GM12878 (cell line): ENCODE data around the gene MTHFD1L. TPM values are rescaled to one million over a fixed set of nuclear protein-coding genes. Genes with fewer than 3 reads are reported as not detected.

ENCODE experiments used
- ATAC-seq: fragments of 200-7000 bp; cut with Tn5 transposase; 3 replicates; pipeline ENCODE4 v1.9.1; 2020; ENCODE audit warnings: mild to moderate bottlenecking, moderate library complexity
- BruUV-seq: library from RNA; stranded (reverse); fragments of 400-500 nt; replicated peaks from 2 replicates; lab custom pipeline; 2021; lab: Mats Ljungman, UMichigan
- CTCF ChIA-PET: fragments of 300-600 bp; sonication (Branson Sonifier 250); formaldehyde crosslinking; extraction: SDS; loops from one replicate; lab custom pipeline; 2021; ENCODE audit warnings: inconsistent platforms; lab: Yijun Ruan, JAX
- POLR2A ChIA-PET: fragments of 350-600 bp; formaldehyde crosslinking; extraction: SDS; loops from one replicate; lab custom pipeline; 2021; ENCODE audit warnings: inconsistent platforms; lab: Charles Lee
- RAD21 ChIA-PET: fragments of 300-600 bp; sonication (Branson Sonifier 250); formaldehyde crosslinking; loops from one replicate; lab custom pipeline; 2023; ENCODE audit warnings: antibody characterized with exemption; ENCODE audit not compliant: unreplicated experiment; lab: Charles Lee
- SMC1A ChIA-PET: fragments of 300-600 bp; sonication (Branson Sonifier 250); formaldehyde crosslinking; loops from one replicate; lab custom pipeline; 2023; ENCODE audit not compliant: unreplicated experiment, uncharacterized antibody; lab: Charles Lee
- DNase-seq: peaks from one replicate; pipeline ENCODE4 v3.0.0-alpha.2; 2011; ENCODE audit warnings: low read depth, low spot score
- FAIRE-seq: peaks from 3 replicates; lab custom pipeline; 2011; peaks lifted over from hg19 to GRCh38; lab: Jason Lieb, UNC
- H2AFZ ChIP-seq: 2 replicates; pipeline ENCODE4 v1.6.0; 2011; ENCODE audit warnings: low read depth, low read length, control low read depth; ENCODE audit not compliant: control insufficient read depth
- H3K27ac ChIP-seq: 2 replicates; pipeline ENCODE4 v1.5.1; 2011; ENCODE audit warnings: control low read depth; ENCODE audit not compliant: control insufficient read depth, insufficient read depth
- H3K27me3 ChIP-seq, 2 experiments: replicated peaks in 1 of 2; 2 replicates each; pipeline versions ENCODE4 v1.6.0 to v1.6.1; 2011; ENCODE audit warnings: low read length in 1 of 2; ENCODE audit not compliant: control insufficient read depth in 2 of 2, insufficient read depth in 2 of 2
- H3K36me3 ChIP-seq, 2 experiments: 2 replicates each; pipeline ENCODE4 v1.5.1; 2011; ENCODE audit warnings: low read length in 1 of 2; ENCODE audit not compliant: control insufficient read depth in 2 of 2, insufficient read depth in 2 of 2
- H3K4me1 ChIP-seq: 2 replicates; pipeline ENCODE4 v1.6.1; 2011; ENCODE audit warnings: mild to moderate bottlenecking, low read length, moderate library complexity, mixed read lengths; ENCODE audit not compliant: control insufficient read depth, insufficient read depth
- H3K4me2 ChIP-seq: 2 replicates; pipeline ENCODE4 v1.6.0; 2011; ENCODE audit warnings: control low read depth; ENCODE audit not compliant: control insufficient read depth, insufficient read depth
- H3K4me3 ChIP-seq: fragments of 200-600 bp; sonication (generic); 2 replicates; pipeline ENCODE4 v1.5.1; 2016
- H3K79me2 ChIP-seq: 2 replicates; pipeline ENCODE4 v1.6.0; 2011; ENCODE audit warnings: low read length; ENCODE audit not compliant: control insufficient read depth, insufficient read depth
- H3K9ac ChIP-seq: 2 replicates; pipeline ENCODE4 v1.8.0; 2011; ENCODE audit warnings: low read length, control low read depth, mixed read lengths; ENCODE audit not compliant: control insufficient read depth, insufficient read depth
- H3K9me3 ChIP-seq: replicated peaks from 3 replicates; pipeline ENCODE4 v1.5.1; 2011; ENCODE audit warnings: mild to moderate bottlenecking, low read length; ENCODE audit not compliant: control insufficient read depth, insufficient read depth
- H4K20me1 ChIP-seq: 2 replicates; pipeline ENCODE4 v1.6.0; 2011; ENCODE audit not compliant: control insufficient read depth, insufficient read depth
- BCLAF1 ChIP-seq: fragments of 450-650 bp; IDR thresholded peaks from 2 replicates; pipeline ENCODE4 v1.6.1; 2017; ENCODE audit warnings: antibody characterized with exemption, mild to moderate bottlenecking, moderate library complexity
- BHLHE40 ChIP-seq, 2 experiments: fragments of 450-650 bp in 1 of 2; IDR thresholded peaks; 2 replicates each; pipeline ENCODE4 v1.6.1; 2011 to 2017; ENCODE audit warnings: low read depth in 2 of 2, borderline replicate concordance in 1 of 2, improper control_type of control experiment in 1 of 2, low read length in 1 of 2, mild to moderate bottlenecking in 1 of 2
- BMI1 ChIP-seq: fragments of 450-650 bp; IDR thresholded peaks from 2 replicates; pipeline ENCODE4 v1.6.1; 2016; ENCODE audit warnings: mild to moderate bottlenecking, moderate library complexity, borderline replicate concordance
- CEBPB ChIP-seq, 2 experiments: fragments of 150-350 bp in 1 of 2; IDR thresholded peaks; 2 replicates each; pipeline ENCODE4 v1.6.1; 2012 to 2014; ENCODE audit warnings: low read depth in 2 of 2, low read length in 2 of 2, borderline replicate concordance in 1 of 2, inconsistent platforms in 1 of 2
- CREB1 ChIP-seq: IDR thresholded peaks from 2 replicates; pipeline ENCODE4 v1.6.1; 2012; ENCODE audit warnings: low read depth, mild to moderate bottlenecking, inconsistent platforms
- EED ChIP-seq: sonication (generic); IDR thresholded peaks from 2 replicates; pipeline ENCODE4 v1.6.1; 2016; ENCODE audit warnings: antibody characterized with exemption, low read depth
- ELK1 ChIP-seq: IDR thresholded peaks from 2 replicates; pipeline ENCODE4 v1.6.1; 2012; ENCODE audit warnings: low read depth, low read length, improper control_type of control experiment
- ETV6 ChIP-seq, 2 experiments: fragments of 450-650 bp in 1 of 2; IDR thresholded peaks in 1 of 2; conservative IDR thresholded peaks in 1 of 2; 2 replicates each; pipeline ENCODE4 v1.6.1; 2014; ENCODE audit warnings: antibody characterized with exemption in 1 of 2, borderline replicate concordance in 1 of 2, low read depth in 1 of 2, mild to moderate bottlenecking in 1 of 2, moderate library complexity in 1 of 2
- FOXK2 ChIP-seq: fragments of 450-650 bp; IDR thresholded peaks from 2 replicates; pipeline ENCODE4 v1.6.1; 2017; ENCODE audit warnings: mild to moderate bottlenecking, moderate library complexity
- HDAC6 ChIP-seq: fragments of 200-600 bp; sonication (generic); IDR thresholded peaks from one replicate; pipeline ENCODE4 v1.8.0; 2017; ENCODE audit warnings: antibody characterized with exemption; ENCODE audit not compliant: unreplicated experiment
- HSF1 ChIP-seq: fragments of 150-350 bp; IDR thresholded peaks from 2 replicates; pipeline ENCODE4 v1.6.1; 2014; ENCODE audit warnings: mild to moderate bottlenecking, low read depth, low read length
- MTA3 ChIP-seq: IDR thresholded peaks from 2 replicates; pipeline ENCODE4 v1.6.1; 2012; ENCODE audit warnings: low read length, inconsistent platforms, borderline replicate concordance
- NR2C2 ChIP-seq: IDR thresholded peaks from 2 replicates; pipeline ENCODE4 v1.6.1; 2011; ENCODE audit warnings: borderline replicate concordance, low read depth; ENCODE audit not compliant: control insufficient read depth, insufficient read length
- POU2F2 ChIP-seq: IDR thresholded peaks from 3 replicates; pipeline ENCODE4 v1.6.1; 2011; ENCODE audit warnings: low read depth, mild to moderate bottlenecking, low read length, borderline replicate concordance
- SUPT20H ChIP-seq: IDR thresholded peaks from 2 replicates; pipeline ENCODE4 v1.6.1; 2011; ENCODE audit warnings: low read depth, mild to moderate bottlenecking, low read length, moderate library complexity, borderline replicate concordance; ENCODE audit not compliant: control insufficient read depth
- TAF1 ChIP-seq: IDR thresholded peaks from 2 replicates; pipeline ENCODE4 v1.6.1; 2011; ENCODE audit warnings: mild to moderate bottlenecking, low read depth, low read length, borderline replicate concordance
- WGBS: methylation state at CpG from one replicate; pipeline ENCODE4 v1.1.6; 2016; ENCODE audit warnings: low lambda C conversion rate; ENCODE audit not compliant: insufficient replicate concordance, insufficient coverage; ENCODE audit errors: missing lambda C conversion rate; 5-methylcytosine and 5-hydroxymethylcytosine counted together
- in situ Hi-C: fragments of 300-500 bp; cut with MboI; formaldehyde crosslinking; loops from 9 replicates; pipeline ENCODE4 v1.14.3; 2018; ENCODE audit warnings: mixed read lengths
- intact Hi-C: fragments of 100-400 bp; cut with micrococcal nuclease; formaldehyde crosslinking; loops from one replicate; pipeline ENCODE4 v1.14.2; 2022; ENCODE audit not compliant: unreplicated experiment
- polyA plus RNA-seq, 11 experiments: library from polyadenylated mRNA; depleted of rRNA in 4 of 11; unstranded in 6 of 11; stranded (reverse) in 5 of 11; fragments of >200 nt; fragmentation: Nextera tagmentation in 4 of 11; fragmentation: Illumina TruSeq in 1 of 11; extraction: Ambion mirVana in 4 of 11; extraction: Trizol in 1 of 11; gene quantifications; 1 replicate in 1 of 11; 2 replicates in 10 of 11; pipeline versions ENCODE4 v1.2.1 to v1.2.3, GENCODE V29; 2011 to 2016; ENCODE audit warnings: inconsistent platforms in 2 of 11, missing spikeins in 2 of 11, low read depth in 1 of 11
- total RNA-seq, 4 experiments: library from RNA; depleted of rRNA in 3 of 4; stranded (reverse); fragments of >200 nt in 3 of 4; fragmentation: Illumina TruSeq in 1 of 4; extraction: Trizol in 1 of 4; gene quantifications; 2 replicates each; pipeline versions ENCODE4 v1.2.1 to v1.2.3, GENCODE V29; 2013 to 2021

The MTHFD1L gene
- total and polyA plus RNA-seq, 10 of the 15 experiments (the other 5 are each of a cell fraction or from before 2014, with no cell fraction given) = 11.7 to 75.5 (median 28.8) TPM

- FAIRE-seq = no peak
- H3K36me3 ChIP-seq = peaks cover 4 to 8% of the 10 kb centered on the region in 2 experiments
- no TSS peak for BruUV-seq
Observed at GRCh38 chr6:150895928-150896632, 30.6 kb downstream of the MTHFD1L start.

More at GRCh38 chr6:150895928-150896632, 30.6 kb downstream of the MTHFD1L start:
- H2AFZ ChIP-seq = no peak overlapping the region
- SMC1A ChIA-PET = interaction anchor here (0.8 to 11.4 kb wide), 5 partner anchors 78 to 480 kb away, joined by 3 to 200 read pairs (median 4); no protein-coding TSS in a partner anchor
- no peak overlapping the region for H3K9ac ChIP-seq
- CTCF ChIA-PET = interaction anchor here (0.6 to 16.6 kb wide), 7 partner anchors 9 to 478 kb away, joined by 3 to 369 read pairs (median 4); no protein-coding TSS in a partner anchor
- peak overlapping the region; percentile 46 for H3K27ac ChIP-seq
- no peak for TF ChIP-seq TAF1
- TF ChIP-seq POU2F2 = no peak
- TF ChIP-seq BHLHE40 (IDR thresholded peaks at IDR 0.05; ENCODE audit: borderline replicate concordance in 1 of 2, low read depth in 2 of 2, low read length in 1 of 2) = no peak
- TF ChIP-seq EED = no peak
- TF ChIP-seq FOXK2 = no peak
- no peak for TF ChIP-seq CEBPB (IDR thresholded peaks at IDR 0.05; ENCODE audit: borderline replicate concordance in 1 of 2, low read depth in 2 of 2, low read length in 2 of 2)
- no peak for TF ChIP-seq SUPT20H
- no peak for TF ChIP-seq MTA3
- TF ChIP-seq CREB1 = no peak
- no peak for TF ChIP-seq HDAC6
- TF ChIP-seq NR2C2 = no peak
- TF ChIP-seq BCLAF1 = no peak
- TF ChIP-seq ELK1 = no peak
- TF ChIP-seq BMI1 = no peak
- no peak for TF ChIP-seq HSF1
- no peak for TF ChIP-seq ETV6 (conservative IDR thresholded peaks at IDR 0.05 in 1 of 2, IDR thresholded peaks at IDR 0.05 in 1 of 2; ENCODE audit: borderline replicate concordance in 1 of 2, low read depth in 1 of 2)
- TF ChIP-seq, all 136 proteins: peak for 0
- WGBS = 56% methylated on average over 4 of the region's 4 CpGs
- H3K4me1 ChIP-seq = peaks cover 42% of the 10 kb centered on the region
- in situ Hi-C loops = no loop called here
- ATAC-seq = no peak
- H3K9me3 ChIP-seq = no peaks in the 10 kb centered on the region
- RAD21 ChIA-PET = interaction anchor here (0.6 to 8.0 kb wide), 5 partner anchors 79 to 1337 kb away, joined by 3 to 180 read pairs (median 3); no protein-coding TSS in a partner anchor
- intact Hi-C loops = loop anchor here (10.0 kb wide), 1 partner anchor 559 kb away; the partner anchor contains the start of gene RMND1
- POLR2A ChIA-PET = no interaction called here
- no peaks in the 10 kb centered on the region for H4K20me1 ChIP-seq
- H3K4me2 ChIP-seq = no peak overlapping the region
- no peaks in the 10 kb centered on the region for H3K27me3 ChIP-seq
- no peak overlapping the region for H3K4me3 ChIP-seq
- peaks cover 1% of the 10 kb centered on the region; the same call in 1 of the 2 replicates for H3K79me2 ChIP-seq
- no peak for DNase-seq
